GM12874 (cell line): ENCODE measurements around the gene TRPM3.

Experiments used
- TF ChIP-seq, protein P1 (sequence below): IDR thresholded peaks from 2 replicates; pipeline ENCODE4 v1.5.1; 2011; ENCODE audit warnings: low read depth, mild to moderate bottlenecking, control low read depth, low read length, moderate library complexity; ENCODE audit not compliant: insufficient read depth

The TRPM3 gene

GRCh38 chr9:70526902-70527301 is 594.5 kb downstream of the TRPM3 start:
- TF ChIP-seq, protein P1, sequence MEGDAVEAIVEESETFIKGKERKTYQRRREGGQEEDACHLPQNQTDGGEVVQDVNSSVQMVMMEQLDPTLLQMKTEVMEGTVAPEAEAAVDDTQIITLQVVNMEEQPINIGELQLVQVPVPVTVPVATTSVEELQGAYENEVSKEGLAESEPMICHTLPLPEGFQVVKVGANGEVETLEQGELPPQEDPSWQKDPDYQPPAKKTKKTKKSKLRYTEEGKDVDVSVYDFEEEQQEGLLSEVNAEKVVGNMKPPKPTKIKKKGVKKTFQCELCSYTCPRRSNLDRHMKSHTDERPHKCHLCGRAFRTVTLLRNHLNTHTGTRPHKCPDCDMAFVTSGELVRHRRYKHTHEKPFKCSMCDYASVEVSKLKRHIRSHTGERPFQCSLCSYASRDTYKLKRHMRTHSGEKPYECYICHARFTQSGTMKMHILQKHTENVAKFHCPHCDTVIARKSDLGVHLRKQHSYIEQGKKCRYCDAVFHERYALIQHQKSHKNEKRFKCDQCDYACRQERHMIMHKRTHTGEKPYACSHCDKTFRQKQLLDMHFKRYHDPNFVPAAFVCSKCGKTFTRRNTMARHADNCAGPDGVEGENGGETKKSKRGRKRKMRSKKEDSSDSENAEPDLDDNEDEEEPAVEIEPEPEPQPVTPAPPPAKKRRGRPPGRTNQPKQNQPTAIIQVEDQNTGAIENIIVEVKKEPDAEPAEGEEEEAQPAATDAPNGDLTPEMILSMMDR: no peak

DNA sequence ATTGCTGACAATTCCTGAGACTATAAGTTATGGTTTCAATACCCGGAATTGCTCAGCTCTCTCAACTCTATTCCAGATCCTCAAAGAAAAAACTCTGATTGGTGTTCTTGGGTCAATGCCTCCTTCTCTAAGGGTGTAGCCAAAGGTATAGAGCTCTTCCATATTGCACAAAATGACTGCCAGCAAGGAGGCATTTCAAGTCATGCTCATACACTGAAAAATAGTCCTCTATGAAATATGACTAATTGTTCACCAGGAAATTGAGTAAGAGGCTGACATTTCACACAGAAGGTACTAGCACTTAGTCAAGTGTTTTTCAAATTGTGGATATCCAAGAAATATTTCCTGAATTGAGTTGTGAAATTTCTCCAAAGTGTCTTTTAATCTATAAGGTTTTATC is 595.9 kb downstream of the TRPM3 start:
- TF ChIP-seq, protein P1: no peak

- TF ChIP-seq, protein P1: no peak
These were observed 601.3 kb downstream of the TRPM3 start for GRCh38 chr9:70519912-70520724.

DNA sequence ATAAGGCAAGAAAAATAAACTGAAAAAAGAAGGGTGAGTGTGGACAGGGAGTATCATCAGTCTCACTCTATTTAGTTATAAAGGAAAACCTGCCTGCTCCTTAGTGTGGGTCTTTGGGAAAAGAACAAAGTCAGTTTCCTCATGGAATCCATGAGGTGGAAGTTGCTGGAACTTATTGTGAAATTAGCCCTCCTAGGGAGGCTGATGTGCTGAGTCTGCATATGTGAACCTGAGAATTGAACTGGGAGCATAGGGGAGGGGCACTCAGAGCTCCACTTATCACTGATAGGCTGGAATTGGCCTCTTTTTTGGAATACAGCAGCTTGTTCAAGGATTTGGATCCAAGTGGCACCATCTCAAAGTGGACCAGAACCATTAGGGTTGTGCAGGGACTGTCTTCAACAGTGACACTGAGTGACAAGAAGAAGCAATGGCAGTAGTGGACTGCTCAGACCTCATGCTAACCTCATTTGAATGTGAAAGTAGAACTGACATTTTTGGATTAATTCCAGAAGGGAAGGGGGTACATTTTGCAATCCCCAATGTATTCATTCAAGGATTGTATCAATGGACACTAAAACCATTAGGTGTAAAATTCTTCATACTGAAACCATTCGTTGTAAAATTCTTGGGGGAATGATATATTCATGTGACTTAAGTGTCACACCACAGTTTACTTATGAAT is 603.4 kb downstream of the TRPM3 start:
- TF ChIP-seq, protein P1: no peak

DNA sequence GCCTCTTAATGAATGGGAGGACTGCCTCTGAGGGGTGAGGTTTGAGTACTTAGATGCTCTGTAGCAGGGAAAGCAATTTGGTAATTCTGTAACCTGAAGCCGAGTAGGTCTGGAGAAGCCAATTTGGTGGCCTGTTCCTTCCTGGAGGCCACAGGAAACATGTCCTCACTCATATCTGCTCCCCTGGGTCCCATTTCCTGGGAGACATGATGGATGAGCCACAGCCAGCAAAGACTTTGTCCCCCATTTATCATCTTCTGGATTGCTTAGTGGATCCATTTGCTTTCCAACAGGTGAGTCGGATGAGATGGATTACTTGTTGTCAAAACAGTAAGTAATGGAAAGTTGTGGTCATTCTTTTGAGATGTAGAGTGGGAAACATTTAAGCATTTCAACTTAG is 607.1 kb downstream of the TRPM3 start:
- TF ChIP-seq, protein P1: no peak

GRCh38 chr9:70511858-70512257 is 609.6 kb downstream of the TRPM3 start:
- TF ChIP-seq, protein P1: no peak

DNA sequence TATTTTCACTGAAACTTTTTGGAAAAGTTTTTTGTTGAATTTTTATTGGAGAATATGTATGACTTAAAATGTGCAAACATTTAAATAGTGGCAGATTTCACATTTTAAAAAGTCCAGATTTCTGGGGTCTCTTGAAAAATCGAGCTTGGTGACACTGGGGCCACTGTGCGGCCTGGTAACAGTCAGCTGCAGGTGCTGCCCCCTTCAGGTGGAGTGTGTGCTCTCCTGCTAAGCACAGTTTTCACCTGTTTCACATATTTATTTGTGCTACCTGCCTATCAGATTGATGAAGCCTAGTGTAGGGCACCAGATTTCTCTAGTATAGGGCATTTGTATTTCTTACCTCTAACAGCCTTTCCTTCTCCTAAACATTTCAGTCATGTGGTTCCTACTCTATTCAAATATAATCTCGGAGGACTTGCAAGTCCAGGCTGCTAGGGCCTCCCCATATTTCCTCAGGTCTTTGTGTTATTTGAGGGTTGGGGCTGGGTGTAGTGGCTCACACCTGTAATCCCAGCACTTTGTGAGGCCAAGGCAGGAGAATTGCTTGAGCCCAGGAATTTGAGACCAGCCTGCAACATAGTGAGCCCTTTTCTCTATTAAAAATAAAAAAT is 611.2 kb downstream of the TRPM3 start:
- TF ChIP-seq, protein P1: peak; percentile 58
